CD4-positive, alpha-beta T cell treated with Interleukin-6 for 4 hours (primary cell): ENCODE results near the gene C5orf47.

Source experiments
- DNase-seq: peaks from one replicate; pipeline ENCODE4 v3.0.0-alpha.2; 2020; ENCODE audit warnings: mixed read lengths

Gene C5orf47

GRCh38 chr5:173988554-173989431 lies at the start of gene C5orf47:
TSS of gene C5orf47 (plus strand) at chr5:173989170. CDS start at chr5:173989264, 94 bp downstream.
- no peak for DNase-seq

GRCh38 chr5:173940269-173940668 lies 48.7 kb upstream of the C5orf47 start:
- no peak for DNase-seq

DNA sequence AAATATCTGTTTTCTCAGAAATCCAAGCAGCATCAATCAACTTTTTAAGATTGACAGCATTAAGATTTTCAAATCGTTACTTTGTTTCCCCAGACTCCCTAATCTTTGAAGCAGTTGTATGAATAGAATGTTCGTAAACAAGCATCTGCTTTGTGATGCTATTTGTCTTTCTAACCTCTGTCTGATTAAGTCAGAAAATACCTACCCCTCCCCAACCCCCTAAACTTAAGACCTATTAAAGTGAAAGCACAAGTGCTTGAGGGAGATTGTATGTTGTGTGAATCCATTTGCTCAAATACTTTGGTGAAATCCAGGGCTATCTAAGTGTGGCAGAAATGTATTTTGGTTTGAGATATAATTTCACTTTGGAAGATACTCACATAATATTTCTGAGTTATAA lies 47.9 kb upstream of the C5orf47 start:
- no peak for DNase-seq

DNA sequence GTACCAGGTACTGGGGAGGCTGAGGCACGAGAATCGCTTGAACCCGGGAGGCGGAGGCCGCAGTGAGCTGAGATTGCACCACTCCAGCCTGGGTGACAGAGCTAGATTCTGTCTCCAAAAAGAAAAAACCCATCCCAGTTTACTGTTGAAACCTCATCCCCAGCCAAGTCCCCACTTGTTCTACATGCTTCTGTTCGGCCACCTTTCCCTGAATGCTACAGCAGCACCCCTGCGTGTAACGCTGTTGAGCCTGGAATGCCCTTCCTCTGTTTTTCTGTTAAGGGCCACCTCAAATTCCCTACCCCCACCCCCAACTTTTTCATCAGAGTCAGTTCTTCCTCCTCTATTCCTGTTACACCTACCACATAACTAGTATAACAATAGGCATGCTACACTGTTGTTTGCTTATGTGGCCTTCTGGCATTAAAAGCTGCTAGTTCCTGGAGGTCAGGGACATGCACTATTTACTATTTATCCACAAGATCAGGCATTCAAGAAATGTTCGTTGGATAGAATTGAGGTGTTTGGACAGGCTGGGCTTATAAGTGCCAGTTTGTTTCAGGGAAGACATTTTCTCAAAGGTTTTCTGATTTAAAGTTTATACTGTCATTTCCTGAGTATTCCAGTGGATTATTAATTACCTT lies 47.1 kb upstream of the C5orf47 start:
- DNase-seq = no peak

DNA sequence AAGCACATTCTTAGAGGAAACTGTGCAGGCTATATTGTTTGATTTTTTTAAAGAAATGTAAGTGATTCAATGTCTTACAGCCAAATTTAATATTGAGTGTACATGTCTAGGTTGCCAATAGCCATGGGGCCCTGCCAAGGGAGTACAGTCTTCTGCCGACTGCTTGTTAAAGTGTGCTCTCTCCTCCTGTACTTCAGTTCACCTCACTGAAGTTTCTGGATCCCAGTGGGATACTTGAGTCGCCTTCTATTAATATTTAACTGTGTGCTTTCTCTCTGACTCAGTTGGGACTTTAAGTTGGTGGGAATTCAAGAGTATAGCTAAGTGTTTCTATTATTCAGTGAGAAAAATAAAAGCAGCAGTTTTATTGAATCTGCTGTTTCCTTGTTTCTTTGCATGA lies 44.5 kb upstream of the C5orf47 start:
- DNase-seq = no peak

DNA sequence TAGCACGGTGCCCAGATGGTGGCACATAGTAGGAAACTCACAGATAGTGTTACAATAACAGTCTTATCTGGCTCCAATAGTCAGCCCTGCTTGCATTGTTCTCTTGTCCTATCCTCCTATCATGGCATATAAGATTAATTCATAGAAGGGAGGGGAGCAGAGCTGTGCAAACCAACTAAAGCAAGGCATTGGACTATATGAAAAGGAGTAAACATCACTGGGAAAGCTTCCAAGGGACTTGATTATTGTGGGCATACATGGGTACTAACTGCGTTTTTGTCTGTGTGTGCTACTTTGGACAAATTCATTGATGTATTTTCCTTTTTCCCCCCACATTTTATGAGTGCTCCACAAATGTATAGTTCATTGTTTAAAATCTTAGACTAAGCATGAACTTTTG lies 43.8 kb upstream of the C5orf47 start:
- no peak for DNase-seq

GRCh38 chr5:173946323-173946722 lies 42.6 kb upstream of the C5orf47 start:
- no peak for DNase-seq

DNA sequence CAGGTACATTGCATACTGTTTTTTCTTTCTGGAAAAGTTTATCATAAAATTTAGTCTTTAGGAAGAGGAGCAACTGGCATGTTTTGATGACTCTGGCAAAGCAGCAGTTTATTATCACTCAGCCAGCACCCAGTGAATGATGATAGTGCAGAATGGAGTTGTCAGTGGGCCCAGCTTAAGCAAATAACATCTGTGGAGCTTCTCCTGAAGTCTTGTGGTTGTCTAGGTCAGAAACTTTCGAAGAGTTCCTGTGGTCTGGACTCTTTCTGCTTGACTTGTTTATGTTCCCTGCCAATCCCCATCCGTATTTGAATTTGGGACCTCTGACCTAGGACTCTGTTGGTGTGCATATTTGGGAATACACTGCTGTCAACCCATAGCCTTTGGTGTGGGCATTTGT lies 38.1 kb upstream of the C5orf47 start:
- no peak for DNase-seq

- DNase-seq = no peak
These were observed 35.4 kb upstream of the C5orf47 start for GRCh38 chr5:173953528-173954090.

DNA sequence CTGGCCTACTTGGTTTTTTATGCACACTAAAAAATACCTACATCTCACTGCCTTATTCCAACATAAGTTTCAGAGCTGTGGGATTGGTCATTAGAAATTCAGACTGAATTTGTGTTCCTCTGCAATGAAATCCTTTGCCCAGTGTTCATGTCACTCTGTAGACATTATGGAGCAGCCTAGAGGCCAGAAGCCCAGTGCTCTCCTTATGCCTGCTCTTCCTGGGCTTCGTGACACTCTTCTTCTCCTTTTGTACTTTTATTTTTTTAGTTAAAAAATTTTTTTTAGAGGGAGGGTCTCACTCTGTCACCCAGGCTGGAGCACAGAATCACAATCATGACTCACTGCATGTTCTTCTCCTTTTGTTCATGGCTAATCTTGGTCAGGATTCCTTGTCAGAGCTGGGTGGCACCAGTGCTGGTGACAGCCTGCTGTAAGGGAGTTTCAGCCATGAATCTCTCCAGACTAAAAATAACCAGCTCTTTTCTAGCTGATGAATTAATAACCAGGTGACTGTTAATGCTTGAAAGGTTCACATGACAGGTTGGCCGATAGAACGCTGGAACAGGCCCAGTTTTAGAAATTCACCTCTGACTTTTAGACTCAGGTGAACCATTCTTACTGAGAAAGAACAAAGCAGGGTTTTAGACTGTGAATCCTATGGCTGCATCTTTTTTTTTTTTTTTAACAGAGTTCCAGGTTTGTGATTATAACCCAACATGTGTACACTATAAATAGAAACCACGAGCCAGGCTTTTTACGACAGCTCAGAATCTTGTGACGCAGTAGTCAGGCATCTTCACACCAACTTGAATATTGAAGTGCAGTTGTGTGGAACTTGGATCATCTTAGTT lies 34.1 kb upstream of the C5orf47 start:
- no peak for DNase-seq

GRCh38 chr5:173960986-173961385 lies 28.0 kb upstream of the C5orf47 start:
- no peak for DNase-seq

- no peak for DNase-seq
These were observed 27.6 kb upstream of the C5orf47 start for GRCh38 chr5:173961418-173961817.

- DNase-seq = no peak
These were observed 26.5 kb upstream of the C5orf47 start for GRCh38 chr5:173962436-173962972.

DNA sequence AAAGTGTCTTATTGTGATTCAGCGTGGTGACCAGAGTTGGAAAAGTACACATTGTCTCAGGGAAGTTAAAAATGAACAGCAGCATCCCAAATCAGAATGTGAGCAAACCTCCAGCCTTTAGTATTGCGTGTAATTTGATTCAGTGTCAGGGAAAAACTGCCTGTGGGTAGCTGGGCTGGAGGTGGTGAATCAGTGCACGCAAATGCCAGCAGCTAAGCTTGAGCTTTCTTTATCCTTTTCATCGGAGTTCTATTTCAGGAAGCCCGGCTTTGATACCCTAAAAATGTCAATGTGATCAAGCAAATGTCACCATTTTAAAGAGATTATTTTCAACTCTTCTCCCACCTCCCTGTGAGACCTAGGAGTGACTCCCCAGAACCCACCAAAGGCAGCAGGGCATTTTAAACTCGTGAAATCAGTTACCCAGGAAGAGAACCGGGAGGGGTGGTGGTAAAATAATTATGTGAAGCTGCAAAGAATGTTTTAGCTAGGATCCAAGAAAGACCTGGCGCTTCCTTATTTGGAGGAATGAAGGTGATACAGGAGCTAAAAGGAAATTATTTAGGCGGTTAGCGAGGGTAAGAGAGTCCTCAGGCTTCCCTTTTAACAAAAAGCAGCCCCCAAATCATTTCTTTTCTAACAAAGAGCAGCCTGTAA lies 25.7 kb upstream of the C5orf47 start:
- DNase-seq = no peak

GRCh38 chr5:173963867-173964441 lies 25.0 kb upstream of the C5orf47 start:
- peak; percentile 37 for DNase-seq

DNA sequence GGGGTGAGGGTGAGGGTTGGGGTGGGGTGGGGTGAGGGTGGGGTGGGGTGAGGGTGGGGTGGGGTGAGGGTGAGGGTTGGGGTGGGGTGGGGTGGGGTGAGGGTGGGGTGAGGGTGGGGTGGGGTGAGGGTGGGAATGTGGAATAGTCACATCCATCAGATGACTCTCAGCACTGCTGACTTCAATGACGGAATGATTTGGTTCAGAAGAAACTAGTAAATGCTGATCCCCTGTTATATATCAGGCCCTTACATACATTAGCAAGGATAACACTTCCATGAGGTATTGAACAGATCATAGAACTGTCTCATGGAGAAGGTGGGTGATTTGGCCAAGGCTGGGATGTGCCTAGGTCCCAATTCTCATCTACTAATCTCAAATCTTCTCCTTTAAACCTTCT lies 24.5 kb upstream of the C5orf47 start:
- no peak for DNase-seq

- no peak for DNase-seq
These were observed 21.7 kb upstream of the C5orf47 start for GRCh38 chr5:173967241-173967640.

- no peak for DNase-seq
These were observed 20.7 kb upstream of the C5orf47 start for GRCh38 chr5:173968154-173968797.

GRCh38 chr5:173969167-173970049 lies 19.6 kb upstream of the C5orf47 start:
- DNase-seq = no peak
